HCT116 (cell line): ENCODE data around the gene GNB4. TPM values are rescaled to one million over a fixed set of nuclear protein-coding genes. Genes with fewer than 3 reads are reported as not detected.

Experiments used
- ATAC-seq: fragments of 200-7000 bp; cut with Tn5 transposase; 2 replicates; pipeline ENCODE4 v1.9.1; 2020; ENCODE audit warnings: mild to moderate bottlenecking, moderate library complexity
- BruUV-seq: library from RNA; stranded (reverse); fragments of 400-500 nt; replicated peaks from 2 replicates; lab custom pipeline; 2021; lab: Mats Ljungman, UMichigan
- CTCF ChIA-PET: fragments of 300-600 bp; sonication (Branson Sonifier 250); formaldehyde crosslinking; loops from one replicate; lab custom pipeline; 2021; ENCODE audit warnings: antibody characterized with exemption; lab: Charles Lee
- POLR2A ChIA-PET: fragments of 300-600, 350-600 bp; sonication (Branson Sonifier 250); formaldehyde crosslinking; loops from one replicate; lab custom pipeline; 2021; ENCODE audit warnings: antibody characterized with exemption; lab: Charles Lee
- RAD21 ChIA-PET, 2 experiments: fragments of 300-600 bp; sonication (Branson Sonifier 250); formaldehyde crosslinking; loops; one replicate each; lab custom pipeline; 2023; ENCODE audit warnings: low total read pairs in 2 of 2; ENCODE audit not compliant: uncharacterized antibody in 2 of 2, unreplicated experiment in 2 of 2, low non-redundant PET in 1 of 2; lab: Charles Lee
- DNase-seq: peaks from one replicate; pipeline ENCODE4 v3.0.0-alpha.2; 2010; ENCODE audit warnings: low read depth, low spot score
- H2AFZ ChIP-seq: fragments of 200-600 bp; shearing (Covaris generic), sonication (generic); 2 replicates; pipeline ENCODE4 v1.6.1; 2017; ENCODE audit warnings: low read depth, mixed run types, mixed read lengths, antibody characterized with exemption, low read length; ENCODE audit not compliant: poor library complexity, severe bottlenecking
- H3K27ac ChIP-seq: 2 replicates; pipeline ENCODE4 v1.5.1; 2012; ENCODE audit warnings: low read depth, low read length
- H3K27me3 ChIP-seq: fragments of 200-600 bp; sonication (generic); 2 replicates; pipeline ENCODE4 v1.6.1; 2016; ENCODE audit warnings: mixed run types, low read length, mixed read lengths; ENCODE audit not compliant: insufficient read depth
- H3K36me3 ChIP-seq, 2 experiments: fragments of 200-500 bp in 1 of 2; fragments of 200-600 bp in 1 of 2; sonication (Bioruptor generic) in 1 of 2; sonication (generic) in 1 of 2; 2 replicates each; pipeline versions ENCODE4 v1.5.1 to v1.6.1; 2014 to 2016; ENCODE audit warnings: low read length in 2 of 2, inconsistent platforms in 1 of 2, mixed read lengths in 1 of 2, mixed run types in 1 of 2; ENCODE audit not compliant: insufficient read depth in 2 of 2, control insufficient read depth in 1 of 2
- H3K4me1 ChIP-seq, 2 experiments: fragments of 200-600 bp in 1 of 2; sonication (generic) in 1 of 2; 2 replicates each; pipeline versions ENCODE4 v1.5.1 to v1.6.1; 2012 to 2017; ENCODE audit warnings: low read length in 2 of 2, inconsistent platforms in 1 of 2, mild to moderate bottlenecking in 1 of 2, mixed read lengths in 1 of 2, mixed run types in 1 of 2, moderate library complexity in 1 of 2; ENCODE audit not compliant: insufficient read depth in 2 of 2, control insufficient read depth in 1 of 2
- H3K4me2 ChIP-seq: fragments of 200-600 bp; sonication (generic); 2 replicates; pipeline ENCODE4 v1.6.1; 2017; ENCODE audit warnings: mixed run types, low read length, mixed read lengths
- H3K4me3 ChIP-seq, 2 experiments: fragments of 200-600 bp in 1 of 2; sonication (generic) in 1 of 2; replicated peaks in 1 of 2; 2 replicates each; pipeline ENCODE4 v1.5.1; 2011 to 2016; ENCODE audit warnings: low read length in 2 of 2, control low read depth in 1 of 2, low read depth in 1 of 2, mild to moderate bottlenecking in 1 of 2, mixed read lengths in 1 of 2, mixed run types in 1 of 2
- H3K79me2 ChIP-seq: fragments of 200-600 bp; sonication (generic); 2 replicates; pipeline ENCODE4 v1.6.1; 2017; ENCODE audit warnings: mild to moderate bottlenecking, mixed run types, low read length, moderate library complexity, mixed read lengths; ENCODE audit not compliant: insufficient read depth
- H3K9ac ChIP-seq: fragments of 200-600 bp; sonication (generic); 2 replicates; pipeline ENCODE4 v1.6.1; 2016; ENCODE audit warnings: low read length, mixed read lengths
- H3K9me2 ChIP-seq: fragments of 200-600 bp; sonication (generic), shearing (Covaris generic); 2 replicates; pipeline ENCODE4 v1.6.1; 2017; ENCODE audit warnings: mixed run types, mild to moderate bottlenecking, moderate library complexity; ENCODE audit not compliant: insufficient read depth
- H3K9me3 ChIP-seq, 2 experiments: fragments of 200-500 bp in 1 of 2; fragments of 200-600 bp in 1 of 2; sonication (Bioruptor generic) in 1 of 2; sonication (generic) in 1 of 2; 2 replicates each; pipeline ENCODE4 v1.6.1; 2014 to 2017; ENCODE audit warnings: low read length in 2 of 2, mixed read lengths in 2 of 2, inconsistent platforms in 1 of 2, low read depth in 1 of 2, mild to moderate bottlenecking in 1 of 2, mixed run types in 1 of 2, moderate library complexity in 1 of 2; ENCODE audit not compliant: control insufficient read depth in 1 of 2, insufficient read depth in 1 of 2
- H4K20me1 ChIP-seq: fragments of 200-600 bp; sonication (generic), shearing (Covaris generic); 2 replicates; pipeline ENCODE4 v1.6.1; 2017; ENCODE audit warnings: mixed run types, mild to moderate bottlenecking, moderate library complexity; ENCODE audit not compliant: insufficient read depth
- CBX3 ChIP-seq: IDR thresholded peaks from 2 replicates; pipeline ENCODE4 v1.6.1; 2012; ENCODE audit warnings: low read depth
- CEBPB ChIP-seq: IDR thresholded peaks from 2 replicates; pipeline ENCODE4 v1.6.1; 2012; ENCODE audit warnings: low read depth
- EGR1 ChIP-seq: IDR thresholded peaks from 2 replicates; pipeline ENCODE4 v1.6.1; 2012; ENCODE audit warnings: low read depth
- EZH2 ChIP-seq: fragments of 200-600 bp; sonication (generic); IDR thresholded peaks from 2 replicates; pipeline ENCODE4 v1.6.1; 2017; ENCODE audit warnings: antibody characterized with exemption, mixed run types
- EZH2phosphoT487 ChIP-seq: fragments of 200-600 bp; IDR thresholded peaks from 2 replicates; pipeline ENCODE4 v1.6.1; 2018; ENCODE audit warnings: antibody characterized with exemption, borderline replicate concordance
- FOSL1 ChIP-seq: IDR thresholded peaks from 2 replicates; pipeline ENCODE4 v1.6.1; 2012; ENCODE audit warnings: low read depth
- MAX ChIP-seq: IDR thresholded peaks from 2 replicates; pipeline ENCODE4 v1.6.1; 2012
- POLR2A ChIP-seq: IDR thresholded peaks from 2 replicates; pipeline ENCODE4 v1.7.0; 2011; ENCODE audit warnings: borderline replicate concordance; ENCODE audit not compliant: insufficient read depth, insufficient read length; ENCODE audit errors: extremely low read depth
- RAD21 ChIP-seq: IDR thresholded peaks from 2 replicates; pipeline ENCODE4 v1.6.1; 2012; ENCODE audit warnings: low read depth, mild to moderate bottlenecking
- SIN3A ChIP-seq: IDR thresholded peaks from 2 replicates; pipeline ENCODE4 v1.6.1; 2012; ENCODE audit warnings: low read depth
- SP1 ChIP-seq: IDR thresholded peaks from 2 replicates; pipeline ENCODE4 v1.6.1; 2012; ENCODE audit warnings: low read depth
- TCF7L2 ChIP-seq: IDR thresholded peaks from 2 replicates; pipeline ENCODE4 v1.7.0; 2011; ENCODE audit warnings: borderline replicate concordance, inconsistent platforms; ENCODE audit not compliant: insufficient read depth, insufficient read length; ENCODE audit errors: extremely low read depth
- YY1 ChIP-seq: IDR thresholded peaks from 2 replicates; pipeline ENCODE4 v1.6.1; 2011; ENCODE audit warnings: low read length, low read depth, moderate library complexity, mild to moderate bottlenecking; ENCODE audit not compliant: insufficient replicate concordance; ENCODE audit errors: extremely low read depth
- ZFX ChIP-seq: fragments of 450-650 bp; IDR thresholded peaks from 2 replicates; pipeline ENCODE4 v1.6.1; 2017
- ZNF274 ChIP-seq: fragments of 200-500 bp; sonication (Bioruptor generic); IDR thresholded peaks from 2 replicates; pipeline ENCODE4 v1.6.1; 2014; ENCODE audit warnings: mild to moderate bottlenecking, low read depth, low read length, inconsistent platforms
- intact Hi-C: fragments of 100-400 bp; cut with micrococcal nuclease; formaldehyde crosslinking; loops from 2 replicates; pipeline ENCODE4 v1.10.0; 2022
- total RNA-seq: library from RNA; stranded (reverse); gene quantifications from one replicate; pipeline ENCODE4 v1.2.1, GENCODE V29; 2021; ENCODE audit not compliant: unreplicated experiment
- TF ChIP-seq, protein P1 (sequence below), 3 experiments: fragments of 200-600 bp in 1 of 3; sonication (generic) in 1 of 3; IDR thresholded peaks in 2 of 3; conservative IDR thresholded peaks in 1 of 3; 2 replicates each; pipeline ENCODE4 v1.5.1; 2012 to 2017; ENCODE audit warnings: low read depth in 2 of 3, low read length in 2 of 3, antibody characterized with exemption in 1 of 3, borderline replicate concordance in 1 of 3, control low read depth in 1 of 3, mild to moderate bottlenecking in 1 of 3, mixed read lengths in 1 of 3, mixed run types in 1 of 3, moderate library complexity in 1 of 3; ENCODE audit not compliant: insufficient read depth in 1 of 3
- TF ChIP-seq, protein P2 (sequence below): IDR thresholded peaks from 2 replicates; pipeline ENCODE4 v1.6.1; 2012
- TF ChIP-seq, protein P3 (sequence below): IDR thresholded peaks from 2 replicates; pipeline ENCODE4 v1.6.1; 2011; ENCODE audit warnings: mild to moderate bottlenecking, low read length, moderate library complexity; ENCODE audit not compliant: insufficient replicate concordance; ENCODE audit errors: extremely low read depth

GNB4 gene
- total RNA-seq, 1 experiment from 2014 or later: 0.10 TPM

DNA sequence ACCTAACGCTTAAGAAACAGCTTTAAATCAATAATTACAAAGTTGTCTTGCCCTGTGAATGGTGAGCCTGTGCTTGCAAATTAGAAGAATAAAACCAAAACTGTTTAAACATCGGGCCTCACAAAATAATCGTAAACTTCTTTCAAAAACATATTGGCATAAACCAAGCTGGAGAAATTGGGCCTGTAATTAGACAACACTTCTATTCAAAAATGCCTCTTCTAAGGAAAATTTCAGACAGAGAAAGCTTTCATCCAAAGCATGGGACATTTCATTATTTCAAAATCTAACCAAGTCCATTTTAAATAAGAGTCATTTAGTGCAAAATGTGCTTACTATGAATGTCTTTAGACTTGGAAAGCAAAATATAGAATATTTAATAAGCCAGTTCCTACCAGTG is 35.5 kb upstream of the GNB4 start:
- BruUV-seq: no TSS peak

More for the DNA sequence above, 35.5 kb upstream of the GNB4 start:
- H3K4me2 ChIP-seq: no peak overlapping the region
- H3K4me1 ChIP-seq: no peaks in the 10 kb centered on the region
- H3K9ac ChIP-seq: no peak overlapping the region
- no peaks in the 10 kb centered on the region for H3K9me2 ChIP-seq
- DNase-seq (no peak), ATAC-seq (no peak)
- ChIA-PET RAD21 (no interaction called here), CTCF (no interaction called here), POLR2A (no interaction called here)
- no peaks in the 10 kb centered on the region for H3K36me3 ChIP-seq
- H3K27me3 ChIP-seq: no peaks in the 10 kb centered on the region
- H3K27ac ChIP-seq: no peak overlapping the region
- no peak overlapping the region for H3K4me3 ChIP-seq
- H3K79me2 ChIP-seq: no peaks in the 10 kb centered on the region
- H3K9me3 ChIP-seq: no peaks in the 10 kb centered on the region
- no peak for TF ChIP-seq SP1
- no peak for TF ChIP-seq YY1
- TF ChIP-seq, protein P1, sequence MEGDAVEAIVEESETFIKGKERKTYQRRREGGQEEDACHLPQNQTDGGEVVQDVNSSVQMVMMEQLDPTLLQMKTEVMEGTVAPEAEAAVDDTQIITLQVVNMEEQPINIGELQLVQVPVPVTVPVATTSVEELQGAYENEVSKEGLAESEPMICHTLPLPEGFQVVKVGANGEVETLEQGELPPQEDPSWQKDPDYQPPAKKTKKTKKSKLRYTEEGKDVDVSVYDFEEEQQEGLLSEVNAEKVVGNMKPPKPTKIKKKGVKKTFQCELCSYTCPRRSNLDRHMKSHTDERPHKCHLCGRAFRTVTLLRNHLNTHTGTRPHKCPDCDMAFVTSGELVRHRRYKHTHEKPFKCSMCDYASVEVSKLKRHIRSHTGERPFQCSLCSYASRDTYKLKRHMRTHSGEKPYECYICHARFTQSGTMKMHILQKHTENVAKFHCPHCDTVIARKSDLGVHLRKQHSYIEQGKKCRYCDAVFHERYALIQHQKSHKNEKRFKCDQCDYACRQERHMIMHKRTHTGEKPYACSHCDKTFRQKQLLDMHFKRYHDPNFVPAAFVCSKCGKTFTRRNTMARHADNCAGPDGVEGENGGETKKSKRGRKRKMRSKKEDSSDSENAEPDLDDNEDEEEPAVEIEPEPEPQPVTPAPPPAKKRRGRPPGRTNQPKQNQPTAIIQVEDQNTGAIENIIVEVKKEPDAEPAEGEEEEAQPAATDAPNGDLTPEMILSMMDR (IDR thresholded peaks at IDR 0.05 in 2 of 3, conservative IDR thresholded peaks at IDR 0.05 in 1 of 3; ENCODE audit: borderline replicate concordance in 1 of 3, insufficient read depth in 1 of 3, low read depth in 2 of 3, low read length in 2 of 3): no peak
- TF ChIP-seq SIN3A: no peak
- no peak for TF ChIP-seq EZH2
- TF ChIP-seq POLR2A: no peak
- TF ChIP-seq ZNF274: no peak
- TF ChIP-seq FOSL1: no peak
- TF ChIP-seq EZH2phosphoT487: no peak
- TF ChIP-seq EGR1: no peak
- TF ChIP-seq, protein P2, sequence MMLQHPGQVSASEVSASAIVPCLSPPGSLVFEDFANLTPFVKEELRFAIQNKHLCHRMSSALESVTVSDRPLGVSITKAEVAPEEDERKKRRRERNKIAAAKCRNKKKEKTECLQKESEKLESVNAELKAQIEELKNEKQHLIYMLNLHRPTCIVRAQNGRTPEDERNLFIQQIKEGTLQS: no peak
- no peak for TF ChIP-seq CBX3
- TF ChIP-seq RAD21: no peak
- TF ChIP-seq, protein P3, sequence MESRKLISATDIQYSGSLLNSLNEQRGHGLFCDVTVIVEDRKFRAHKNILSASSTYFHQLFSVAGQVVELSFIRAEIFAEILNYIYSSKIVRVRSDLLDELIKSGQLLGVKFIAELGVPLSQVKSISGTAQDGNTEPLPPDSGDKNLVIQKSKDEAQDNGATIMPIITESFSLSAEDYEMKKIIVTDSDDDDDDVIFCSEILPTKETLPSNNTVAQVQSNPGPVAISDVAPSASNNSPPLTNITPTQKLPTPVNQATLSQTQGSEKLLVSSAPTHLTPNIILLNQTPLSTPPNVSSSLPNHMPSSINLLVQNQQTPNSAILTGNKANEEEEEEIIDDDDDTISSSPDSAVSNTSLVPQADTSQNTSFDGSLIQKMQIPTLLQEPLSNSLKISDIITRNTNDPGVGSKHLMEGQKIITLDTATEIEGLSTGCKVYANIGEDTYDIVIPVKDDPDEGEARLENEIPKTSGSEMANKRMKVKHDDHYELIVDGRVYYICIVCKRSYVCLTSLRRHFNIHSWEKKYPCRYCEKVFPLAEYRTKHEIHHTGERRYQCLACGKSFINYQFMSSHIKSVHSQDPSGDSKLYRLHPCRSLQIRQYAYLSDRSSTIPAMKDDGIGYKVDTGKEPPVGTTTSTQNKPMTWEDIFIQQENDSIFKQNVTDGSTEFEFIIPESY: no peak
- TF ChIP-seq ZFX: no peak
- TF ChIP-seq TCF7L2: no peak
- TF ChIP-seq MAX: no peak
- no peak for TF ChIP-seq CEBPB
- no peak overlapping the region for H2AFZ ChIP-seq
- intact Hi-C loops: no loop called here
- no peaks in the 10 kb centered on the region for H4K20me1 ChIP-seq
